Activated CD4-positive, alpha-beta T cell treated with anti-CD3 and anti-CD28 coated beads for 1 hour (primary cell): Measurements from ENCODE around the gene PRPF31.

Experiments
- DNase-seq: peaks from one replicate; pipeline ENCODE4 v3.0.0-alpha.2; 2020

The PRPF31 gene

GRCh38 chr19:54142166-54142780 lies 26.7 kb downstream of the PRPF31 start:
- DNase-seq = no peak

- DNase-seq = no peak
Observed at GRCh38 chr19:54145541-54146158, 30.1 kb downstream of the PRPF31 start.

GRCh38 chr19:54147676-54148075 lies 32.1 kb downstream of the PRPF31 start:
- no peak for DNase-seq

GRCh38 chr19:54148158-54148557 lies 32.6 kb downstream of the PRPF31 start:
- no peak for DNase-seq

- DNase-seq = no peak
Observed at GRCh38 chr19:54149021-54149812, 33.7 kb downstream of the PRPF31 start.

- DNase-seq = no peak
Observed at GRCh38 chr19:54151362-54152035, 35.9 kb downstream of the PRPF31 start.

GRCh38 chr19:54152267-54152666 lies 36.7 kb downstream of the PRPF31 start:
- DNase-seq = no peak

GRCh38 chr19:54152878-54153524 lies 37.4 kb downstream of the PRPF31 start:
- DNase-seq = no peak

GRCh38 chr19:54153731-54154326 lies 38.3 kb downstream of the PRPF31 start:
- DNase-seq = no peak

GRCh38 chr19:54154603-54155345 lies 39.2 kb downstream of the PRPF31 start:
- DNase-seq = no peak

- DNase-seq = no peak
Observed at GRCh38 chr19:54155694-54156093, 40.1 kb downstream of the PRPF31 start.

GRCh38 chr19:54156490-54156889 lies 40.9 kb downstream of the PRPF31 start:
- no peak for DNase-seq

- DNase-seq = no peak
Observed at GRCh38 chr19:54156953-54157352, 41.4 kb downstream of the PRPF31 start.

- DNase-seq = no peak
Observed at GRCh38 chr19:54158812-54159351, 43.3 kb downstream of the PRPF31 start.

GRCh38 chr19:54159352-54160181 lies 44.0 kb downstream of the PRPF31 start, which contains the start of gene LENG1:
Gene LENG1 (minus strand): TSS chr19:54159721. CDS start chr19:54159695, 26 bp downstream.
- peak; percentile 97 for DNase-seq

GRCh38 chr19:54160182-54160811 lies 44.7 kb downstream of the PRPF31 start:
- no peak for DNase-seq

- no peak for DNase-seq
Observed at GRCh38 chr19:54160854-54161253, 45.3 kb downstream of the PRPF31 start.

- DNase-seq = peak; percentile 70
Observed at GRCh38 chr19:54162241-54162805, 46.8 kb downstream of the PRPF31 start.

GRCh38 chr19:54162884-54163283 lies 47.3 kb downstream of the PRPF31 start:
- no peak for DNase-seq
